OCI-LY1 (cell line): ENCODE data around the gene EPPIN.

ENCODE experiments used
- H2AFZ ChIP-seq: fragments of 200-600 bp; sonication (generic), shearing (Covaris generic); 2 replicates; pipeline ENCODE4 v1.6.0; 2014; ENCODE audit warnings: antibody characterized with exemption, mild to moderate bottlenecking, low read length
- H3F3A ChIP-seq: fragments of 200-600 bp; sonication (generic), shearing (Covaris generic); 2 replicates; pipeline ENCODE4 v1.6.0; 2014; ENCODE audit warnings: mild to moderate bottlenecking, antibody characterized with exemption, low read length, moderate library complexity; ENCODE audit not compliant: insufficient read depth
- H3K27ac ChIP-seq: fragments of 200-600 bp; sonication (generic); 2 replicates; pipeline ENCODE4 v1.5.1; 2014; ENCODE audit warnings: low read length, mixed run types, mild to moderate bottlenecking, low read depth; ENCODE audit not compliant: poor library complexity, severe bottlenecking
- H3K27me3 ChIP-seq: fragments of 200-600 bp; sonication (generic); 2 replicates; pipeline ENCODE4 v1.6.0; 2014; ENCODE audit warnings: antibody characterized with exemption, mild to moderate bottlenecking, low read length, moderate library complexity; ENCODE audit not compliant: insufficient read depth
- H3K36me3 ChIP-seq: fragments of 200-600 bp; sonication (generic); 2 replicates; pipeline ENCODE4 v1.6.1; 2014; ENCODE audit warnings: mild to moderate bottlenecking, antibody characterized with exemption, low read length, moderate library complexity, mixed read lengths; ENCODE audit not compliant: insufficient read depth
- H3K4me1 ChIP-seq: fragments of 200-600 bp; sonication (generic); 2 replicates; pipeline ENCODE4 v1.5.1; 2014; ENCODE audit warnings: mild to moderate bottlenecking, low read length, moderate library complexity; ENCODE audit not compliant: insufficient read depth, severe bottlenecking
- H3K4me2 ChIP-seq: fragments of 200-600 bp; sonication (generic), shearing (Covaris generic); 2 replicates; pipeline ENCODE4 v1.6.1; 2014; ENCODE audit warnings: low read length
- H3K4me3 ChIP-seq: fragments of 200-600 bp; sonication (generic); 2 replicates; pipeline ENCODE4 v1.5.1; 2014; ENCODE audit warnings: low read length, low read depth, mild to moderate bottlenecking, mixed read lengths; ENCODE audit not compliant: poor library complexity, severe bottlenecking
- H3K79me2 ChIP-seq: fragments of 200-600 bp; shearing (Covaris generic); 2 replicates; pipeline ENCODE4 v1.6.1; 2016; ENCODE audit warnings: mixed run types, low read length, mixed read lengths; ENCODE audit not compliant: insufficient read depth
- H3K9ac ChIP-seq: fragments of 200-600 bp; sonication (generic), shearing (Covaris generic); 2 replicates; pipeline ENCODE4 v1.6.1; 2014; ENCODE audit warnings: mild to moderate bottlenecking, low read length, mixed read lengths
- H3K9me2 ChIP-seq: fragments of 200-600 bp; sonication (generic), shearing (Covaris generic); 2 replicates; pipeline ENCODE4 v1.6.1; 2014; ENCODE audit warnings: low read depth, mild to moderate bottlenecking, low read length, mixed read lengths
- H3K9me3 ChIP-seq: fragments of 200-600 bp; shearing (Covaris generic); 2 replicates; pipeline ENCODE4 v1.6.1; 2014; ENCODE audit warnings: low read length, mixed read lengths
- H4K20me1 ChIP-seq: fragments of 200-600 bp; sonication (generic), shearing (Covaris generic); 2 replicates; pipeline ENCODE4 v1.6.0; 2016; ENCODE audit warnings: mild to moderate bottlenecking, low read length; ENCODE audit not compliant: insufficient read depth
- EZH2 ChIP-seq: fragments of 200-600 bp; sonication (generic), shearing (Covaris generic); IDR thresholded peaks from 2 replicates; pipeline ENCODE4 v1.8.0; 2017; ENCODE audit warnings: borderline replicate concordance, mixed run types, mild to moderate bottlenecking, antibody characterized with exemption, low read length, moderate library complexity, mixed read lengths
- TF ChIP-seq, protein P1 (sequence below): fragments of 200-600 bp; sonication (generic), shearing (Covaris generic); IDR thresholded peaks from 2 replicates; pipeline ENCODE4 v1.5.1; 2017; ENCODE audit warnings: mild to moderate bottlenecking, antibody characterized with exemption, low read length, moderate library complexity, mixed read lengths

EPPIN gene

DNA sequence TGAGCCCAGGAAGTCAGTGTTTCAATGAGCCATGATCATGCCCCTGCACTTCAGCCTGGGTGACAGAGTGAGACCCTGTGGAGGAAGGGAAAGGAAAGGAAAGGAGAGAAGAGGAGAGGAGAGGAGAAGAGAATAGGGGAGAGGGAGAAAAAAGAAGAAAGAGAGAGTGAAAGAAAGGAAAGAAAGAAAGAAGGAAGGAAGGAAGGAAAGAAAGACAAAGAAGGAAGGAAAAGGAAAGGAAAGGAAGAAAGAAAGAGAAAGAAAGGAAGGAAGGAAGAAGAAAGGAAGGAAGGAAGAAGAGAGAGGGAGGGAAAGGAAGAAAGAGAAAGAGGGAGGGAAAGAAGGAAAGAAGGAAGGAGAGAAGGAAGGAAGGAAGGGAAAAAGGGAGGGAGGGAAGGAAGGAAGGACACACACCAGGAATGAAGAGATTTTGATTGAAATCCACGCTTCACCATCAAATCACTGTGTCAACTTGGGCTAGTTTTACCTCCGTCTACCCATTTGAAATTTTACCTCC is 17.6 kb upstream of the EPPIN start:
- Histone ChIP-seq H3K4me3 (no peak overlapping the region), H3K36me3 (no peaks in the 10 kb centered on the region), H4K20me1 (no peaks in the 10 kb centered on the region), H3K9ac (no peak overlapping the region), H3K4me1 (no peaks in the 10 kb centered on the region), H3K4me2 (no peak overlapping the region), H3K79me2 (no peaks in the 10 kb centered on the region), H3K27ac (no peak overlapping the region), H3K27me3 (no peaks in the 10 kb centered on the region), H2AFZ (no peak overlapping the region), H3F3A (no peaks in the 10 kb centered on the region), H3K9me2 (no peaks in the 10 kb centered on the region), H3K9me3 (no peaks in the 10 kb centered on the region)
- no peak for TF ChIP-seq EZH2
- TF ChIP-seq, protein P1, sequence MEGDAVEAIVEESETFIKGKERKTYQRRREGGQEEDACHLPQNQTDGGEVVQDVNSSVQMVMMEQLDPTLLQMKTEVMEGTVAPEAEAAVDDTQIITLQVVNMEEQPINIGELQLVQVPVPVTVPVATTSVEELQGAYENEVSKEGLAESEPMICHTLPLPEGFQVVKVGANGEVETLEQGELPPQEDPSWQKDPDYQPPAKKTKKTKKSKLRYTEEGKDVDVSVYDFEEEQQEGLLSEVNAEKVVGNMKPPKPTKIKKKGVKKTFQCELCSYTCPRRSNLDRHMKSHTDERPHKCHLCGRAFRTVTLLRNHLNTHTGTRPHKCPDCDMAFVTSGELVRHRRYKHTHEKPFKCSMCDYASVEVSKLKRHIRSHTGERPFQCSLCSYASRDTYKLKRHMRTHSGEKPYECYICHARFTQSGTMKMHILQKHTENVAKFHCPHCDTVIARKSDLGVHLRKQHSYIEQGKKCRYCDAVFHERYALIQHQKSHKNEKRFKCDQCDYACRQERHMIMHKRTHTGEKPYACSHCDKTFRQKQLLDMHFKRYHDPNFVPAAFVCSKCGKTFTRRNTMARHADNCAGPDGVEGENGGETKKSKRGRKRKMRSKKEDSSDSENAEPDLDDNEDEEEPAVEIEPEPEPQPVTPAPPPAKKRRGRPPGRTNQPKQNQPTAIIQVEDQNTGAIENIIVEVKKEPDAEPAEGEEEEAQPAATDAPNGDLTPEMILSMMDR: no peak

GRCh38 chr20:45555198-45555597 is 8.0 kb upstream of the EPPIN start:
- H4K20me1 ChIP-seq: no peaks in the 10 kb centered on the region

GRCh38 chr20:45552456-45552855 is 5.3 kb upstream of the EPPIN start:
- H3K4me3 ChIP-seq: no peak overlapping the region
- H3F3A ChIP-seq: no peaks in the 10 kb centered on the region
- no peaks in the 10 kb centered on the region for H3K79me2 ChIP-seq
- no peak overlapping the region for H3K9ac ChIP-seq
- H3K9me2 ChIP-seq: no peaks in the 10 kb centered on the region
- TF ChIP-seq, protein P1: no peak
- no peak for TF ChIP-seq EZH2
- H4K20me1 ChIP-seq: no peaks in the 10 kb centered on the region
- H3K9me3 ChIP-seq: no peaks in the 10 kb centered on the region
- H3K4me1 ChIP-seq: no peaks in the 10 kb centered on the region
- no peak overlapping the region for H3K4me2 ChIP-seq
- no peak overlapping the region for H2AFZ ChIP-seq
- H3K36me3 ChIP-seq: no peaks in the 10 kb centered on the region
- no peak overlapping the region for H3K27ac ChIP-seq
- no peaks in the 10 kb centered on the region for H3K27me3 ChIP-seq

More at GRCh38 chr20:45555198-45555597, 8.0 kb upstream of the EPPIN start:
- no peak overlapping the region for H3K9ac ChIP-seq
- no peaks in the 10 kb centered on the region for H3K27me3 ChIP-seq
- no peak overlapping the region for H3K4me3 ChIP-seq
- no peaks in the 10 kb centered on the region for H3K36me3 ChIP-seq
- no peaks in the 10 kb centered on the region for H3K9me2 ChIP-seq
- no peak overlapping the region for H3K27ac ChIP-seq
- H3K4me1 ChIP-seq: no peaks in the 10 kb centered on the region
- no peak overlapping the region for H2AFZ ChIP-seq
- no peaks in the 10 kb centered on the region for H3K79me2 ChIP-seq
- no peaks in the 10 kb centered on the region for H3F3A ChIP-seq
- H3K4me2 ChIP-seq: no peak overlapping the region
- H3K9me3 ChIP-seq: no peaks in the 10 kb centered on the region
- TF ChIP-seq, protein P1: no peak
- TF ChIP-seq EZH2: no peak
